COLO668 (cell line): Measurements from ENCODE around the gene ATXN1.
"Not testable (repeated sequence)": the region's sequence is repeated elsewhere in the genome, so short reads cannot be mapped to it uniquely, and the experiment has no call there.

Source experiments
- DNase-seq: peaks from one replicate; lab custom pipeline; 2025; ENCODE audit not compliant: unreplicated experiment; lab: John Stamatoyannopoulos, UW

The ATXN1 gene

GRCh38 chr6:16656451-16656850, 104.8 kb downstream of the ATXN1 start:
- no peak for DNase-seq

- no peak for DNase-seq
Observed at GRCh38 chr6:16654701-16655100, 106.6 kb downstream of the ATXN1 start.

GRCh38 chr6:16653226-16653625, 108.0 kb downstream of the ATXN1 start:
- no peak for DNase-seq

- no peak for DNase-seq
Observed at GRCh38 chr6:16651871-16652270, 109.4 kb downstream of the ATXN1 start.

- DNase-seq = no peak
Observed at GRCh38 chr6:16649890-16650289, 111.4 kb downstream of the ATXN1 start.

GRCh38 chr6:16649241-16649640, 112.0 kb downstream of the ATXN1 start:
- no peak for DNase-seq

GRCh38 chr6:16648003-16648402, 113.3 kb downstream of the ATXN1 start:
- DNase-seq = no peak

- no peak for DNase-seq
Observed at GRCh38 chr6:16647422-16647821, 113.8 kb downstream of the ATXN1 start.

- DNase-seq = no peak
Observed at GRCh38 chr6:16644540-16645250, 116.6 kb downstream of the ATXN1 start.

- DNase-seq = no peak
Observed at GRCh38 chr6:16639684-16640480, 121.4 kb downstream of the ATXN1 start.

- DNase-seq = no peak
Observed at GRCh38 chr6:16637635-16638034, 123.6 kb downstream of the ATXN1 start.

- no peak for DNase-seq
Observed at GRCh38 chr6:16635810-16636602, 125.3 kb downstream of the ATXN1 start.

GRCh38 chr6:16635291-16635809, 125.9 kb downstream of the ATXN1 start:
- no peak for DNase-seq

- no peak for DNase-seq
Observed at GRCh38 chr6:16634855-16635254, 126.4 kb downstream of the ATXN1 start.

- no peak for DNase-seq
Observed at GRCh38 chr6:16633961-16634360, 127.3 kb downstream of the ATXN1 start.

- DNase-seq = no peak
Observed at GRCh38 chr6:16633465-16633864, 127.8 kb downstream of the ATXN1 start.

GRCh38 chr6:16632101-16632500, 129.2 kb downstream of the ATXN1 start:
- DNase-seq = no peak

GRCh38 chr6:16630026-16630643, 131.1 kb downstream of the ATXN1 start:
- DNase-seq = no peak

GRCh38 chr6:16628580-16628979, 132.7 kb downstream of the ATXN1 start:
- not testable (repeated sequence) for DNase-seq

GRCh38 chr6:16626650-16627049, 134.6 kb downstream of the ATXN1 start:
- no peak for DNase-seq
